Endodermal cell (in vitro differentiated cells): ENCODE measurements around the gene MED1. TPM values are rescaled to one million over a fixed set of nuclear protein-coding genes. Genes with fewer than 3 reads are reported as not detected.
"Not testable (repeated sequence)": the region's sequence is repeated elsewhere in the genome, so short reads cannot be mapped to it uniquely, and the experiment has no call there.

ENCODE experiments used
- DNase-seq: peaks from one replicate; pipeline ENCODE4 v3.0.0-alpha.2; 2017
- H3K27ac ChIP-seq: 2 replicates; pipeline ENCODE4 v1.5.1; 2013; ENCODE audit warnings: mild to moderate bottlenecking, low read depth, low read length, moderate library complexity
- H3K27me3 ChIP-seq: 2 replicates; pipeline ENCODE4 v1.6.1; 2013; ENCODE audit warnings: mild to moderate bottlenecking, low read length, moderate library complexity; ENCODE audit not compliant: insufficient read depth, control insufficient read depth, poor library complexity, severe bottlenecking
- H3K36me3 ChIP-seq: 2 replicates; pipeline ENCODE4 v1.7.0; 2013; ENCODE audit warnings: mild to moderate bottlenecking, low read length, moderate library complexity; ENCODE audit not compliant: control insufficient read depth, insufficient read depth
- H3K4me1 ChIP-seq: one replicate; pipeline ENCODE4 v1.7.0; 2013; ENCODE audit warnings: low read length; ENCODE audit not compliant: control insufficient read depth, insufficient read depth
- H3K4me3 ChIP-seq: 2 replicates; pipeline ENCODE4 v1.5.1; 2013; ENCODE audit warnings: mild to moderate bottlenecking, low read length, moderate library complexity
- H3K9ac ChIP-seq: 2 replicates; pipeline ENCODE4 v1.6.1; 2013; ENCODE audit warnings: mild to moderate bottlenecking, low read length, moderate library complexity; ENCODE audit not compliant: poor library complexity, severe bottlenecking; ENCODE audit errors: extremely low read depth
- H3K9me3 ChIP-seq: 2 replicates; pipeline ENCODE4 v1.6.1; 2013; ENCODE audit warnings: mild to moderate bottlenecking, low read length, moderate library complexity; ENCODE audit not compliant: control insufficient read depth
- H3K27ac Mint-ChIP-seq: 2 replicates; pipeline ENCODE4 v1.8.0; 2020; ENCODE audit warnings: mixed read lengths
- H3K27me3 Mint-ChIP-seq: 2 replicates; pipeline ENCODE4 v1.8.0; 2021; ENCODE audit warnings: mild to moderate bottlenecking, mixed read lengths; ENCODE audit not compliant: insufficient read depth
- H3K36me3 Mint-ChIP-seq: 2 replicates; pipeline ENCODE4 v1.8.0; 2020; ENCODE audit warnings: low read depth, mixed read lengths
- H3K4me1 Mint-ChIP-seq: 2 replicates; pipeline ENCODE4 v1.8.0; 2020; ENCODE audit warnings: mixed read lengths
- H3K4me3 Mint-ChIP-seq: 2 replicates; pipeline ENCODE4 v1.8.0; 2020; ENCODE audit warnings: mild to moderate bottlenecking, moderate library complexity, mixed read lengths
- H3K9me3 Mint-ChIP-seq: 2 replicates; pipeline ENCODE4 v1.8.0; 2020; ENCODE audit warnings: mild to moderate bottlenecking, mixed read lengths
- CTCF ChIP-seq: fragments of 200-600 bp; sonication (generic); conservative IDR thresholded peaks from 2 replicates; pipeline ENCODE4 v1.5.0; 2021; ENCODE audit warnings: antibody characterized with exemption, mild to moderate bottlenecking
- WGBS, 2 experiments: methylation state at CpG; one replicate each; pipeline versions ENCODE4 v1.1.5 to v1.1.7; 2013; ENCODE audit warnings: missing lambda C conversion rate in 2 of 2, mixed read lengths in 1 of 2; ENCODE audit not compliant: insufficient coverage in 1 of 2, insufficient read length in 1 of 2; 5-methylcytosine and 5-hydroxymethylcytosine counted together
- total RNA-seq, 2 donors: library from RNA; stranded (reverse); fragmentation: NEBNext Ultra II Directional in 1 of 2; extraction: Animal tissue kit (Norgen Biotek cat#: 25700) in 1 of 2; gene quantifications; 2 replicates in 1 of 2; 3 replicates in 1 of 2; pipeline ENCODE4 v1.2.1, GENCODE V29; 2021

Gene MED1
- total RNA-seq, 2 donors from 2014 or later, result 56.1 to 57.5 TPM

GRCh38 chr17:39385040-39385439 is 66.0 kb downstream of the MED1 start:
- no peak for DNase-seq
- Histone ChIP-seq H3K4me3 (no peak overlapping the region), H3K27me3 (no peaks in the 10 kb centered on the region), H3K9ac (no peak overlapping the region), H3K36me3 (no peaks in the 10 kb centered on the region), H3K27ac (no peak overlapping the region), H3K9me3 (no peaks in the 10 kb centered on the region), H3K4me1 (no peaks in the 10 kb centered on the region)
- no peaks in the 10 kb centered on the region for H3K9me3 Mint-ChIP-seq
- H3K36me3 Mint-ChIP-seq, result no peaks in the 10 kb centered on the region
- WGBS, 2 experiments, result 97% methylated on average over 6 of the region's 6 CpGs; no CpG with 5 or more reads in 1 of the 2 experiments
- no peaks in the 10 kb centered on the region for H3K27me3 Mint-ChIP-seq
- no peaks in the 10 kb centered on the region for H3K4me1 Mint-ChIP-seq
- no peak for TF ChIP-seq CTCF
- no peak overlapping the region for H3K4me3 Mint-ChIP-seq
- no peak overlapping the region for H3K27ac Mint-ChIP-seq

DNA sequence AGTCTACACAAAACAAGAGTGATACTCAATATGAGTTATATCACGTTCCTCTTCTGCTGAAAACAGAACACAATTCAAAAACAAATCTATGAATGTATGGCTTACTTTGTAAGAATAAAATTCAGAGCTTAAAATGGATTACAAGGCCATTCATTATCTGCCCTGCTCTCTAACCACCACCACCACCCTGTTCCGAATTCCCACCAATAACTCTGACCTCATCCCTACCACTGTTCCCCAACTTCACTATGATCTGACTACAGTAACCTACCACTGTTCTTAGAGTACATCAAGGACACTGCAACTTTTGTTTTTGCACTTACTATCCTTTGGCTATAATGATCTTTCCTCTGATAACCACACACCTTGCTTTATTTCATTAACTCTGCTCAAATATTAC is 70.9 kb downstream of the MED1 start:
- 83 to 91% methylated on average over 1 to 2 of the region's 2 CpGs for WGBS, 2 experiments
- Histone ChIP-seq H3K9me3 (no peaks in the 10 kb centered on the region), H3K4me3 (no peak overlapping the region), H3K27ac (no peak overlapping the region), H3K4me1 (no peaks in the 10 kb centered on the region), H3K36me3 (no peaks in the 10 kb centered on the region), H3K9ac (no peak overlapping the region), H3K27me3 (no peaks in the 10 kb centered on the region)
- H3K36me3 Mint-ChIP-seq, result no peaks in the 10 kb centered on the region
- H3K4me3 Mint-ChIP-seq, result no peak overlapping the region
- TF ChIP-seq CTCF, result no peak
- no peak for DNase-seq
- H3K27me3 Mint-ChIP-seq, result no peaks in the 10 kb centered on the region
- H3K9me3 Mint-ChIP-seq, result no peaks in the 10 kb centered on the region
- H3K27ac Mint-ChIP-seq, result no peak overlapping the region
- no peaks in the 10 kb centered on the region for H3K4me1 Mint-ChIP-seq

- TF ChIP-seq CTCF, result no peak
Measured at GRCh38 chr17:39376434-39376833, 74.6 kb downstream of the MED1 start.

DNA sequence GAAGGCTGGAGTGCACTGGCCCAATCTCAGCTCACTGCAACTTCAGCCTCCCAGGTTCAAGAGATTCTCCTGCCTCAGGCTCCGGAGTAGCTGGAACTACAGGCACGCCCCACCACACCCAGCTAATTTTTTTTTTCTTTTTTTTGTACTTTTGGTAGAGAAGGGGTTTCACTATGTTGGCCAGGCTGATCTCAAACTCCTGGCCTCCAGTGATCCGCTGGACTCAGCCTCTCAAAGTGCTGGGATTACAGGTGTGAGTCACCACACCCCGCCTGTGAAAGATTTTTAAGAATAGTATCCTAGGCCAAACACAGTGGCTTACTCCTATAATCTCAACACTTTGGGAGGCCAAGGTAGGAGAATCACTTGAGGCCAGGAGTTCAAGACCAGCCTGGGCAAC is 83.3 kb downstream of the MED1 start:
- WGBS, 2 experiments, result 97 to 100% methylated on average over 1 to 3 of the region's 4 CpGs
- H3K27ac Mint-ChIP-seq, H3K9me3 Mint-ChIP-seq, H3K27ac ChIP-seq, H3K4me1 Mint-ChIP-seq, H3K27me3 ChIP-seq, H3K27me3 Mint-ChIP-seq, H3K9ac ChIP-seq, H3K4me3 ChIP-seq, H3K9me3 ChIP-seq, H3K36me3 ChIP-seq, DNase-seq, H3K4me1 ChIP-seq, H3K4me3 Mint-ChIP-seq, H3K36me3 Mint-ChIP-seq: not testable (repeated sequence)

More at GRCh38 chr17:39376434-39376833, 74.6 kb downstream of the MED1 start:
- Histone ChIP-seq H3K27ac (no peak overlapping the region), H3K27me3 (no peaks in the 10 kb centered on the region), H3K4me1 (no peaks in the 10 kb centered on the region), H3K36me3 (no peaks in the 10 kb centered on the region), H3K9me3 (no peaks in the 10 kb centered on the region), H3K4me3 (no peak overlapping the region), H3K9ac (no peak overlapping the region)
- 89 to 94% methylated on average over 2 of the region's 2 CpGs for WGBS, 2 experiments
- DNase-seq, result no peak
- Mint-ChIP-seq H3K36me3 (no peaks in the 10 kb centered on the region), H3K27ac (no peak overlapping the region), H3K9me3 (no peaks in the 10 kb centered on the region), H3K27me3 (no peaks in the 10 kb centered on the region), H3K4me1 (peaks cover 9% of the 10 kb centered on the region), H3K4me3 (no peak overlapping the region)
